ENCODE measurements around the gene EPS8.

EPS8 gene

DNA sequence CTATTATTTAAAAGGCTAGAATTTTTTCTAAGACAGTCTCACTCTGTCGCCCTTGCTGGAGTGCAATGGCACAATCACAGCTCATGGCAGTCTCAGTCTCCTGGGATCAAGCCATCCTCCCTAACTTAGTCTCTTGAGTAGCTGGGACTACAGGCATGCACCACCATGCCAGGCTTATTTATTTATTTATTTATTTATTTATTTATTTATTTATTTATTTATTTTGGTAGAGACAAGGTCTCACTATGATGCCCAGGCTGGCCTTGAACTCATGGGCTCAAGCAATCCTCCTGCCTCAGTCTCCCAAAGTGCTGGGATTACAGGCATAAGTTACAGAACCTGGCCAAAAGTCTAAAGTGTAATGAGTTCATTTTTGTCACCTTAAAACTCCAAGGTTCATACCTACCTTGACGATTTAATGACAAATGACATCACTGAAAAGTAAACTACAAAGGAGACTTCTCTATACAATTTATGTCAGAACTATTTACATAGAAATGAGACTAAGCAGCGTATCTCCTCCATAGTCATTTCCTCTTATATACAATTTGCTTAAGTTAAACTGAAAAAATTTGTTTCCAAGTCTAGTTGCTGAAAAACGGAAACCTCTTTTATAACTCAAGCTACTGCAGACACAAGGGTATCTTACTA lies 78.2 kb downstream of the EPS8 start:
- WGBS, result 98% methylated on average over 2 of the region's 4 CpGs

DNA sequence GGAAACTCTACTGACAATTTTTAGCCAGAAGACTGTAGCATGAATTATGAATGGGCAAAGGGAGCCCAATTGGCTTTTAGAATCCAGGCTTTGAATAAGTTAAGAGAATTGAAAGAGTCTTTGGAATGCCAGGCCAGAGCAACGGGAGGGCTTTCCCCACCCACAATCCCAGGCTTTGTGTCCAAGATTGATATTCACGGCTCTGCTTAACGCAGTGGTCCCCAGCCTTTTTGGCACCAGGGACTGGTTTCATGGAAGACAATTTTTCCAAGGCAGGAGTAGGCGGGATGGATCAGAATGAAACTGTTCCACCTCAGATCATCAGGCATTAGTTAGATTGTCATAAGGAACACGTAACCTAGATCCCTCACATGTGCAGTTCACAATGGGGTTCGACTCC lies 79.6 kb downstream of the EPS8 start:
- Histone ChIP-seq H3K27ac (ENCODE audit: low read length, poor library complexity, severe bottlenecking) (no peak overlapping the region), H4K8ac (ENCODE audit: low read length) (peak overlapping the region; percentile 49), H2BK5ac (ENCODE audit: low read depth, low read length, poor library complexity, severe bottlenecking) (no peak overlapping the region), H3K9me3 (ENCODE audit: control insufficient read depth, low read length) (no peaks in the 10 kb centered on the region), H2AK5ac (ENCODE audit: low read length, severe bottlenecking) (no peak overlapping the region), H3K18ac (ENCODE audit: low read depth in 1 of 2, low read length in 2 of 2) (peak overlapping the region in 1 of 2 experiments; percentile 70), H3K4ac (ENCODE audit: low read depth in 1 of 2, low read length in 2 of 2) (peak overlapping the region in 1 of 2 experiments; percentile 51), H3K4me1 (ENCODE audit: control insufficient read depth, insufficient read depth, low read depth, low read length) (peaks cover 7% of the 10 kb centered on the region), H3K14ac (ENCODE audit: low read length in 2 of 2) (no peak overlapping the region), H3K36me3 (ENCODE audit: control insufficient read depth in 1 of 2, insufficient read depth in 2 of 2, low read depth in 1 of 2, low read length in 2 of 2) (peaks cover 0 to 10% of the 10 kb centered on the region in 2 experiments), H3K4me3 (ENCODE audit: insufficient read depth in 1 of 2, low read depth in 1 of 2, low read length in 2 of 2) (no peak overlapping the region), H4K91ac (ENCODE audit: low read length) (peak overlapping the region; percentile 25), H3K23ac (ENCODE audit: low read length in 2 of 2) (no peak overlapping the region), H2AFZ (ENCODE audit: low read depth, low read length) (no peak overlapping the region), H2BK12ac (ENCODE audit: low read length in 2 of 2) (no peak overlapping the region), H3K27me3 (ENCODE audit: control insufficient read depth in 1 of 2, insufficient read depth in 1 of 2, low read length in 2 of 2) (no peaks in the 10 kb centered on the region), H3K79me1 (replicated peaks; ENCODE audit: low read length, poor library complexity, severe bottlenecking) (peaks cover 5% of the 10 kb centered on the region), H2BK120ac (ENCODE audit: low read depth, low read length) (peak overlapping the region; percentile 79), H3K9ac (ENCODE audit: low read length) (no peak overlapping the region), H2BK15ac (ENCODE audit: low read depth, poor library complexity, severe bottlenecking) (peak overlapping the region; percentile 48), H3K4me2 (ENCODE audit: low read length, poor library complexity, severe bottlenecking) (no peak overlapping the region)
- WGBS, result 90% methylated on average over 6 of the region's 6 CpGs
- no peak for DNase-seq

More for the DNA sequence above, 78.2 kb downstream of the EPS8 start:
- Histone ChIP-seq H2BK12ac (ENCODE audit: low read length in 2 of 2) (no peak overlapping the region), H2BK15ac (ENCODE audit: low read depth, poor library complexity, severe bottlenecking) (no peak overlapping the region), H3K27me3 (ENCODE audit: control insufficient read depth in 1 of 2, insufficient read depth in 1 of 2, low read length in 2 of 2) (no peaks in the 10 kb centered on the region), H3K23ac (ENCODE audit: low read length in 2 of 2) (no peak overlapping the region), H2BK120ac (ENCODE audit: low read depth, low read length) (no peak overlapping the region), H2BK5ac (ENCODE audit: low read depth, low read length, poor library complexity, severe bottlenecking) (no peak overlapping the region), H3K36me3 (ENCODE audit: control insufficient read depth in 1 of 2, insufficient read depth in 2 of 2, low read depth in 1 of 2, low read length in 2 of 2) (peaks cover 0 to 10% of the 10 kb centered on the region in 2 experiments), H3K27ac (ENCODE audit: low read length, poor library complexity, severe bottlenecking) (no peak overlapping the region), H3K4me2 (ENCODE audit: low read length, poor library complexity, severe bottlenecking) (no peak overlapping the region), H3K9me3 (ENCODE audit: control insufficient read depth, low read length) (no peaks in the 10 kb centered on the region), H3K4ac (ENCODE audit: low read depth in 1 of 2, low read length in 2 of 2) (no peak overlapping the region), H3K79me1 (replicated peaks; ENCODE audit: low read length, poor library complexity, severe bottlenecking) (peaks cover 5% of the 10 kb centered on the region), H4K91ac (ENCODE audit: low read length) (no peak overlapping the region), H2AFZ (ENCODE audit: low read depth, low read length) (no peak overlapping the region), H3K14ac (ENCODE audit: low read length in 2 of 2) (no peak overlapping the region), H4K8ac (ENCODE audit: low read length) (no peak overlapping the region), H3K4me1 (ENCODE audit: control insufficient read depth, insufficient read depth, low read depth, low read length) (peaks cover 7% of the 10 kb centered on the region), H3K4me3 (ENCODE audit: insufficient read depth in 1 of 2, low read depth in 1 of 2, low read length in 2 of 2) (no peak overlapping the region), H3K9ac (ENCODE audit: low read length) (no peak overlapping the region), H2AK5ac (ENCODE audit: low read length, severe bottlenecking) (no peak overlapping the region), H3K18ac (ENCODE audit: low read depth in 1 of 2, low read length in 2 of 2) (no peak overlapping the region)
- DNase-seq, result no peak

- H3K79me1 ChIP-seq (replicated peaks; ENCODE audit: low read length, poor library complexity, severe bottlenecking), result peaks cover 6% of the 10 kb centered on the region
- peaks cover 0 to 10% of the 10 kb centered on the region in 2 experiments for H3K36me3 ChIP-seq (ENCODE audit: control insufficient read depth in 1 of 2, insufficient read depth in 2 of 2, low read depth in 1 of 2, low read length in 2 of 2)
- H3K18ac ChIP-seq (ENCODE audit: low read depth in 1 of 2, low read length in 2 of 2), result no peak overlapping the region
- H3K27me3 ChIP-seq (ENCODE audit: control insufficient read depth in 1 of 2, insufficient read depth in 1 of 2, low read length in 2 of 2), result no peaks in the 10 kb centered on the region
- no peak overlapping the region for H2BK15ac ChIP-seq (ENCODE audit: low read depth, poor library complexity, severe bottlenecking)
- no peak overlapping the region for H2AFZ ChIP-seq (ENCODE audit: low read depth, low read length)
- no peak overlapping the region for H3K9ac ChIP-seq (ENCODE audit: low read length)
- no peak overlapping the region for H3K23ac ChIP-seq (ENCODE audit: low read length in 2 of 2)
- no peak overlapping the region for H3K27ac ChIP-seq (ENCODE audit: low read length, poor library complexity, severe bottlenecking)
- 100% methylated on average over 2 of the region's 2 CpGs for WGBS
- no peak overlapping the region for H2BK120ac ChIP-seq (ENCODE audit: low read depth, low read length)
- DNase-seq, result no peak
- H2BK5ac ChIP-seq (ENCODE audit: low read depth, low read length, poor library complexity, severe bottlenecking), result no peak overlapping the region
- H3K4me3 ChIP-seq (ENCODE audit: insufficient read depth in 1 of 2, low read depth in 1 of 2, low read length in 2 of 2), result no peak overlapping the region
- H4K91ac ChIP-seq (ENCODE audit: low read length), result no peak overlapping the region
- H3K9me3 ChIP-seq (ENCODE audit: control insufficient read depth, low read length), result no peaks in the 10 kb centered on the region
- no peak overlapping the region for H3K4ac ChIP-seq (ENCODE audit: low read depth in 1 of 2, low read length in 2 of 2)
- no peak overlapping the region for H2BK12ac ChIP-seq (ENCODE audit: low read length in 2 of 2)
- no peak overlapping the region for H4K8ac ChIP-seq (ENCODE audit: low read length)
- H3K14ac ChIP-seq (ENCODE audit: low read length in 2 of 2), result no peak overlapping the region
- no peak overlapping the region for H2AK5ac ChIP-seq (ENCODE audit: low read length, severe bottlenecking)
- H3K4me2 ChIP-seq (ENCODE audit: low read length, poor library complexity, severe bottlenecking), result no peak overlapping the region
- H3K4me1 ChIP-seq (ENCODE audit: control insufficient read depth, insufficient read depth, low read depth, low read length), result peaks cover 4% of the 10 kb centered on the region
Measured at GRCh38 chr12:15708396-15709076, 80.7 kb downstream of the EPS8 start.

DNA sequence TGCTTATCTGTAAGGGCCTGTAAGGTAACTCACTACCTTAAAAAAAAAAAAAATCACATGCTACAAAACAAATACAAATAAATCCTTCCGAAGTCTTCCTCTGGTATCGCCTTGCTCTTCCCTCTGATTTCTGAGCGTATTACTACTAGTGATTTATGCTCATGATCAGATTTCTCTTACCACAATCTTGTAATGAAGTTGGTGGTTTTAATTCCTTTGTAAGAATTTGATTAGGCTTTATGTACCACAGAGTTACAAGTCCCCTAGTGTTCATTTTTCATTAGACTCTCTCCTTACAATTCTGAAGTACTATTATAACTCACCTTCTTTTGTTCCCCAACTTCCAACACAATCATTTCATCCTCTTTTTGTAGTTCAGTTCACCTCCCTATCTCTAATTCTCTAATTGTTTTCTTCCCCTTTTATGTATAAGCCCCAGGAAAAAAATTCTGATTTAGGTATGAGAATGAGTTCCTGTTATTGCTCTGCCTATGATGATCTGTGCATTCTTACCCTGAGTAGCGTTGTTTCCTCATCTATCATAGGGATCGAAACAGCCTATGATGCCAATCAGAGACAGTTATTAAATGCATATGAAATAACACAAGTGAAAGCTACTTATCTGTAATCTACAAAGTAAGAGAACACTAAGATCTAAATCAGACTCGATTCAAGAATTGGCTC lies 81.5 kb downstream of the EPS8 start:
- H2BK5ac ChIP-seq (ENCODE audit: low read depth, low read length, poor library complexity, severe bottlenecking), result no peak overlapping the region
- H3K4me1 ChIP-seq (ENCODE audit: control insufficient read depth, insufficient read depth, low read depth, low read length), result peaks cover 7% of the 10 kb centered on the region
- H3K18ac ChIP-seq (ENCODE audit: low read depth in 1 of 2, low read length in 2 of 2), result no peak overlapping the region
- H3K79me1 ChIP-seq (replicated peaks; ENCODE audit: low read length, poor library complexity, severe bottlenecking), result peaks cover 5% of the 10 kb centered on the region
- H3K36me3 ChIP-seq (ENCODE audit: control insufficient read depth in 1 of 2, insufficient read depth in 2 of 2, low read depth in 1 of 2, low read length in 2 of 2), result peaks cover 0 to 10% of the 10 kb centered on the region in 2 experiments
- H3K27me3 ChIP-seq (ENCODE audit: control insufficient read depth in 1 of 2, insufficient read depth in 1 of 2, low read length in 2 of 2), result no peaks in the 10 kb centered on the region
- no peaks in the 10 kb centered on the region for H3K9me3 ChIP-seq (ENCODE audit: control insufficient read depth, low read length)
- H4K91ac ChIP-seq (ENCODE audit: low read length), result no peak overlapping the region
- 93% methylated on average over 2 of the region's 6 CpGs for WGBS
- no peak overlapping the region for H2AK5ac ChIP-seq (ENCODE audit: low read length, severe bottlenecking)
- no peak overlapping the region for H3K27ac ChIP-seq (ENCODE audit: low read length, poor library complexity, severe bottlenecking)
- no peak overlapping the region for H3K4ac ChIP-seq (ENCODE audit: low read depth in 1 of 2, low read length in 2 of 2)
- no peak overlapping the region for H3K4me2 ChIP-seq (ENCODE audit: low read length, poor library complexity, severe bottlenecking)
- H3K14ac ChIP-seq (ENCODE audit: low read length in 2 of 2), result no peak overlapping the region
- no peak overlapping the region for H3K23ac ChIP-seq (ENCODE audit: low read length in 2 of 2)
- no peak overlapping the region for H3K4me3 ChIP-seq (ENCODE audit: insufficient read depth in 1 of 2, low read depth in 1 of 2, low read length in 2 of 2)
- no peak overlapping the region for H2BK120ac ChIP-seq (ENCODE audit: low read depth, low read length)
- no peak overlapping the region for H2BK12ac ChIP-seq (ENCODE audit: low read length in 2 of 2)
- H2BK15ac ChIP-seq (ENCODE audit: low read depth, poor library complexity, severe bottlenecking), result no peak overlapping the region
- no peak overlapping the region for H4K8ac ChIP-seq (ENCODE audit: low read length)
- H3K9ac ChIP-seq (ENCODE audit: low read length), result no peak overlapping the region
- H2AFZ ChIP-seq (ENCODE audit: low read depth, low read length), result no peak overlapping the region
- no peak for DNase-seq

Data from mesenchymal stem cell (in vitro differentiated cells and primary cell).